Esophagus mucosa (tissue), 1 donor: ENCODE results near the gene ABCB11. TPM values are rescaled to one million over a fixed set of nuclear protein-coding genes. Genes with fewer than 3 reads are reported as not detected.

ENCODE experiments used
- ATAC-seq: fragments of 200-7000 bp; cut with Tn5 transposase; one replicate; pipeline ENCODE4 v1.9.1; 2020
- total RNA-seq: library from RNA; stranded (reverse); gene quantifications from one replicate; pipeline ENCODE4 v1.2.4, GENCODE V29; 2023
- donor health status: DM: yes; HTN: yes; CAD: no.

ABCB11 gene
- total RNA-seq, 1 donor from 2014 or later, result not detected

DNA sequence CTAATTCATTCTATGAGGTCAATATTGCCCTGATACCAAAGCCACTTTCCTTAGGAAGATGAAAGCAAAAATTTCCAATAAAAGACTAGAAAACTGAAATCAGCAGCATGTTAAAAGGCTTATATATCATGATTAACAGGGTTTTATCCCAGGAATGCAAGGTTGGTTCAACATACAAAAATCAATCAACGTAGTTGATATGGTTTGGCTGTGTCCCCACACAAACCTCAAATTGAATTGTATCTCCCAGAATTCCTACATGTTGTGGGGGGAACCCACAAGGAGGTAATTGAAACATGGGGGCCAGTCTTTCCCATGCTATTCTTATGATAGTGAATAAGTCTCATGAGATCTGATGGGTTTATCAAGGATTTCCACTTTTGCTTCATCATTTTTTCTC is 11.7 kb upstream of the ABCB11 start:
- ATAC-seq, result no peak

DNA sequence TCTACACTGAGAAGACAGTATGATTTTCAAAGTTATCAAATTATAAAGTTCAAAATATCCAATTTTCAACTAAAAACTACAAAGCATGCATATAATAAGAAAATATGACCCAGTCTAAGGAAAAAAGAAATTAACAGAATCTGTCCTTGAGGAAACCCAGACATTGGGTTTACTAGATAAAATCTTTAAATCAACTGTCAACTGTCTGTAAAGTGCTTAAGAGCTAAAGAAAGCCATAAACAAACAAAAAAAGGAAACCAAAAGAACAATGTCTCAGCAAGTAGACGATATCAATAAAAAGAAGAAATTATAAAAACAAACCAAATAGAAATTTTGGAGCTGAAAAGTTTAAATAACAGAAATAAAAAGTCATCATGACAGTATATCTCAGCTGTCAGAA is 10.5 kb upstream of the ABCB11 start:
- no peak for ATAC-seq

DNA sequence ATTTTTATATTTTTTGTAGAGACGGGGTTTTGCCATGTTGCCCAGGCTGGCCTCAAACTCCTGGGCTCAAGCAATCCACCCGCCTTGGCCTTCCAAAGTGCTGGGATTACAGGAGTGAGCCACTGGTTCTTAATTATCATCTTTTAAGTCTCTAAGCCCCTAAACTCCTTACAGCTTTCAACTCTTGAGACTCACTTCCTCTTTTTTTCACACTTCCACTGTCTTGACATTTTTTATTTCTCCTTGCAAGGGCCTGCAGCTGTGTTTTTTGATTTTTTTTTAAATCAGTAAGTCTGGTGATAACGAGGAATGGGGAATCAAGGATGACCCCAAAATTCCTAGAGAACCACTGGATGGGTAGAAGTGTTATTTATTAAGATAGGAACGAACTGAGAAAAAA is 8.6 kb upstream of the ABCB11 start:
- ATAC-seq, result no peak

DNA sequence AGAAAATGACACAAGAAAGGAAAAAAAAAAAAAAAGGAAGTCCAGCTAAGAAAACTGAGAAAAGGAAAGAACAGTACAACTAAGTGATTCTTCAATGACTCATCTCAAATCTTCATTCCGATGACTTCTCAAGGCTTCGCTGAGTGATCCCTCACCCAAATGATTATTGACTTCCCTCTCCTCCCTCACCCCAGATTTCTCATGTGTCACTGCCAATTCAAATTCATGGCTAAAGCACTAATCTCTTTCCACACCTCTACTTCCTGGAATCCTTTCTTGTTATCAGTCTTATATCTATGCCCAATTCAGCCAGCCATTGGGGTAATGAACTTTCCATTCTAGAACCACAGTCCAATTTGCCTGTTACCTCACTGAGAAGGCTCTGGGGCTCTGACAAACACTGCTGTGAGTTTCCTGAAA is 7.2 kb upstream of the ABCB11 start:
- ATAC-seq, result peak; percentile 79

DNA sequence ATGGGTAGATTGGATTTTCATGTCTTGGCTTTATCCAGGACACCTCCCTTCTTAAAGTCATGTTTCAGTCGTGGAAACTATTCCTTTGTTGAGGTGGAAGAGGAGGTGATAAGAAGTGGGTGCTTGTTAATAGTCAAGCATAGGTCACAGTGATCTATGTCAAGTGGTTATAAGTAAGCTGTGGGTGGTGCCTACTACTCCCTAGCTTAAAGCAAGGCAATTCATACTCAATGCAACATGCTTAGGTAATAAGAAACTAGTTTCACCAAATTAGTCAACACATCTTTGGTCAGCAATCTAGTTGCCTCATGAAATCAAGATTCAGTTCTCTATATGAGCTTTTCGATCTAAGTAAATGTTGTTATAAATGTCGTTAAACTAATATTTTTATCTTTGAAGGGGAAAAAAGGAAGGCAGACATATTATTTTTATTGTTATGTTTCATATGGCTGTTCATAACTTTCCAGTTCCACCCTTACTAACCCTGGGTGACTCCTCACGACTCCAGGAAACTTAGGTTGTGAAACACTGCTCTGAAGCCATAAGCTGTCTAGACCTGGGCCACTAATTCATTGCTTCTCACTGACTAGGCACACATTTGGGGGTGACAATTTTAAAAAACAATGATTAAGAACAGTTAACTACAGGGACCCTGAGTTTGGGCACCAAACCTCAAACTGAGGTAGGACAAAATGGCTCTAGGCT is 5.8 kb upstream of the ABCB11 start:
- peak; percentile 91 for ATAC-seq

DNA sequence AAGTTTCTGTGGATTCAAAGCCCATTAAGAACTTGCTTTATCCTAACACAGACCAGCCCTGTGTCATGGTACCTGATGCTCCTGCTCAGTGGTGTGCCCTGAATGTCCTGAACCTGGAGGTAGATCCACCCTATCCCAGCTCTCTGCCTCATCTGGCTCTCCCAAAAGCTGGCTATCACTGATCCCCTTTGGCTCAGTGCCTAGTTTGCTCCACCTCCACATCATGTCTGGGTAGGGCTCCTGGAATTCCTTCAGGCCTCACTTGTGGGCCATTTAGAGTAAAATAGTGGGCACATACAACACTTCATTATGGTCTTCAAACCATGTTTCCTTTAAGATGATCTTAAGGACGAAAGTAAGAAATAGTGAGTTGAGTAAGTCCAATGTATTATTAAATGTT is 4.8 kb upstream of the ABCB11 start:
- ATAC-seq, result no peak

DNA sequence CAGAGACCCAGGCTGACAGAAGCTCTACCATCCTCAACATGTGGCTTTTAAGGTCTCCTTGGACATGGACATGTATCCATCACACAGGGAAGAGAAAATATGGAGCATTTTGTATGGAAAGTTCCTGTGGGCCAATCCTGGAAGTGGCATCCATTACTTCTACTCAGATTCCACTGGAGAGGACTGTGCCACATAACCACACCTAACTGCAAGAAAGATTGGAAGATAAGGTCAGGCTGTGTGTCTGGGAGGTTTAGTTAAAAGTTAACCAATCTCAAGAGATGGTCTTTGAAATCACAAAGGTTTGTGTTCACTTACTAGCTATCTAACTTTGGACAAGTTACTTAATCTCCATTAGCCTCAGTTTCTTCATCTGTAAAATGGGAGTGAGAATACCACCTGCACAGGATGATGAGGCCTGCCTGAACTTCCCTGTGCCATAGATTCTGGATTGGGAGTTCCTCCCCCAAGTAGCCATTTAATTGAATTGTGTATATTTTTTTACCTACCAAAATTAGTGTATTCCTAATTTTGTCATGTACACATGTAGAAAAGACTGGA is 3.9 kb upstream of the ABCB11 start:
- ATAC-seq, result no peak

DNA sequence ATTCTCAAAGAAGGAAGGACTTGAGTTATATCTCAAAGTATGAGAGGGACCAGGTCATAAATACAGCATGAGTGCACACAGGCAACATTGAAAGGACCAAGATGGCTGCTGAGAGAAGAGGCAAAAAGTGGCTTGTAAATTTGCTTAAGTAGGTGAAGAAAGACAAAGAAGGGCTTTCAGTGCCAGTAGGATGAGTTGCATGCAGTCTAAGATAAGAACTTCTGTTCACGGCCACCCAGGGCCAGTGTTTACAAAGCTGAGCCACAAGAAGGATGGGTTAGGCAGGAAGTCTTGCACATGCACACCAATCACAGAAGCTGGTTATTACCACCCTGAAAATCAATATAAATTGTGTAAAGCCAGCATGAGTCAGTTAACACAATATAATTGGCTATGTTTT is 3.1 kb upstream of the ABCB11 start:
- ATAC-seq, result no peak

DNA sequence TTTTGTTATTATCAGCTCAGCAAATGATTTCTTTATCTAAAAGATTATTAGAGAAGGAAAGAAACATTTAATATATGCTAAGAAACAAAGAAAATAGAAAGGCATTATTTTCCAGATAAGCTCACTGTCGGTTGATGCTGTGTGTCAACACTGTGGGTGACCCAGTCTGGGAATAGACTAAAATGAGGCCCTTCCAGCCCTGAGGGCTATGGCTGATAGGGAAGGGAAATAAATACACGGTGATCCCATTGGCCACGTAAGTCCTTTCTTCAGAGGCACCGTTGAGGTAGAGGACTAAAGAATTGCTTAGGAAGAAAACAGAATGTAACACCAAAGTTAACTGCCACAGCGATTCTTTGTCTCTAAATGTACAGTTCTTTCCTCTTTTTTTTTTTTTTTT is 1.8 kb downstream of the ABCB11 start:
- no peak for ATAC-seq

DNA sequence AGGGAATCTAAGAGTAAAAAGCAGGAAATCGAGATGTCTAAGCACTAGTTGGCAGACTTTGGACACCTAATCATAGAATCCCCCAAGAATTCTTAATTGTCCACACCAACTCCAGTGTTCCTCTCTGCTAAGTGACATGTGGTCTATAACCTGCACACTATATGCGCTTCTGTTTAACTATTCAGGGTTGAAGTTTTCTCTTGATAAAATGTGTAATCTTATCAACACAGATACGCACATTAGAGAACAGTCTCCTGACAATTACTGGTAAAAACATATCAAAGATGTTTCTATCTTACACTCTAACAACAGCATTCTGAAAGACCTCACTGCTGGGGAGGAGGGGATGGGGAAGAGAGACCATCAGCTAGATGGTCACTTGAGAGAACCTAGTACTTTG is 3.9 kb downstream of the ABCB11 start:
- ATAC-seq, result no peak

DNA sequence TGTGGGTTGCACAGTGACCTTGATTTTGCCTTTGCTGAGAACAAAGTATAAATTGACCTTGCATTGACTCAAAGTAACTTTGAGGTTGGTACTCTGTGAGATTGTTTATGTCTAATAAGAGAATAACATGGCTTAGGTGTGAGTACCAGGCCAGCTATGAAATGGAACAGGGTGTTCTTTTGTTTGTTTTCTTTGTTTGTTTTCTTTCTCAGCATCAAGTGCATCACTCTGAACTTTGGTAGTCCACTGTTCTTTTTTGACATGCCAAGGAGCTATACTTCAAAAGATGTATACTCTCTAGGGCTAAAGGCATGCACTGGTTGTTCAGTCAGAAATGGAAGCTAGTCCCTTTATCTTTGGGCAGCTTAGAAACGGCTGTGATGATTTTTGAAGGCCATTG is 5.1 kb downstream of the ABCB11 start:
- no peak for ATAC-seq

DNA sequence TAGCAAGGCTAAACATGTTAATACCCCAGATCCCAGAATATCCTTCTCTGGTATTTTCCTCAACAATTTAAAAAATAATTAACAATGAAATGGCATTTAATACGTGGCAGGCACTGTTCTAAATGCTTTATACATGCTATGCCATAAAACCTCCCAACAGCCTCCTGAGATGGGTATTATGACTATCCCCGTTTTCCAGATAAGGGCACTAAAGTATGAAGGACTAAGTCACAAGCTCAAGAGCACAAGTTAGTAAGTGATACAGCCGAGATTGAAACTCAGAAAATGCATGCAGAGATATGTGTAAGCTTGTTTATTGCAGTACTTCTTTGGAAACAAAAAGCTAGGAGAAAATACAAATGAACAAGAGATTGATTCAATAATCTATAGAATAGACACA is 8.0 kb downstream of the ABCB11 start:
- ATAC-seq, result no peak

DNA sequence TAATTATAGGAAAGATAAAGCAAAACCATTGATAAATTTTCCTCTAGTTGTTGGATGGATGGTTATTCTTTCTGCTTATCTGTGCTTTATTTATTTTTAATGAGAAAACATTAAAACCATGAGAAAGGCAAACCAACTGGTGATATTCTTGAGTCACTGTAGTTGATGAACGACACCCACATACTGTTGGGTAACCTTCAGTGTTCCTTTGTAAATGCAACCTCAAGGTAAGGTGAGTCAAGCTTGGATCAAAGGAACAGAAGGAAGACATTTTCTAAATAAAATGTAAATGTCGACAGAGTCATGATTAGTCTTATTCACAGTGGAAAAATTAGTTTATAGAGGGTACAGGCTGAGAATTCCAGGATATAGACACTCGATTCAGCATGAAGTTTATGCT is 12.7 kb downstream of the ABCB11 start:
- peak; percentile 55 for ATAC-seq

DNA sequence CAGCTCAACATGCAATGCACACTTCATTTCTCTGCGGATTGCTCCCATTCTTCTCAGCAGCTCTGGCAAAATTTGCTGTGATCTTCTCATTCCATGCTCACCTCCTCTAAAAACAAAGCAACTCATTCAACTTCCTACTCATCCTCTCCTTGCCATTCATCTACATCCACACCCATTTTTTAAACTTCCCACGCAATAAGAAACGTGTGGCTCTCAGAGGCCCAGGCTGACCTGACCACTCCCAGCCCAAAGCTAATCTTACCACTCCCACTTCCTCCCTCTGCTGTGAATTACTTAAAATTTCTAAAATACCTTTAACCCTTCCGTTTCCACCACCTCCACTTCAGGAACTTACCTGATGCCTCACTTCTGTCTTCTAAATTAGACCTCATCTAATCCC is 15.2 kb downstream of the ABCB11 start:
- peak; percentile 62 for ATAC-seq

DNA sequence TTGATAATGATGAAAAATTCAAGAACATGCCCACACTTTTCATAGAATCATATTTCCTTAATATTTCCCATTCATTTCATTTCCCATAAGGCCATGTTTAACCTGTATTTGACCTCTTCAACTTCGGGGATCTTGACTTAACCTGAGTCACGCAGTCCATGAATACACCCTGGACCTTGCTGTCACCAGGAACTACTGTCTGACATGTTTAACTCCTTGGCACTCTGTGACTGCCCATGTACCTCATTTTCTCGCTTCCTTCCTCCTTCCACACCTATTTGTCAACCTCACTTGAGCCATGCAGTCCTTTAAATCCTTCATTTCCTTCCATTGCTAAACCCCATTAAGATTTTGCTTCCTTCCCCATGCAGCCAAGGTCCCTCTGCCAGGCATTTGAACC is 16.3 kb downstream of the ABCB11 start:
- peak; percentile 89 for ATAC-seq

DNA sequence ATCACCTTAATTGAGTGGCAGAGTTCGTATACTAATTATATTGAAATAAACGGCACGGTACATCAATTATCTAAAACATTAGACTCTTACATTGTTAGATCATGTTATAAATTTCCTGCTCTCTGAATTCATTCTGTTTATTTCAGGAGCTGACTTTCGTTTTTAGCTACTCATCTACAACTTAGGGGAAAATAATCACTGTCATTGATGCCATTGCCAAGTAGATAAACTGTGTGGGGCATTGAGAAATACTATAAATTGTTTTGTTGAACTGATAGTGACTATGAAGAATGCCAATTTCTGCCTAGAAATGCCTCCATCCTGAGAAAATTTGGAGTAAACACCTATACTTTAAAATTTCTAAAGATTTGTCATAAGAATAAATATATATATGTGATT is 17.5 kb downstream of the ABCB11 start:
- ATAC-seq, result no peak

DNA sequence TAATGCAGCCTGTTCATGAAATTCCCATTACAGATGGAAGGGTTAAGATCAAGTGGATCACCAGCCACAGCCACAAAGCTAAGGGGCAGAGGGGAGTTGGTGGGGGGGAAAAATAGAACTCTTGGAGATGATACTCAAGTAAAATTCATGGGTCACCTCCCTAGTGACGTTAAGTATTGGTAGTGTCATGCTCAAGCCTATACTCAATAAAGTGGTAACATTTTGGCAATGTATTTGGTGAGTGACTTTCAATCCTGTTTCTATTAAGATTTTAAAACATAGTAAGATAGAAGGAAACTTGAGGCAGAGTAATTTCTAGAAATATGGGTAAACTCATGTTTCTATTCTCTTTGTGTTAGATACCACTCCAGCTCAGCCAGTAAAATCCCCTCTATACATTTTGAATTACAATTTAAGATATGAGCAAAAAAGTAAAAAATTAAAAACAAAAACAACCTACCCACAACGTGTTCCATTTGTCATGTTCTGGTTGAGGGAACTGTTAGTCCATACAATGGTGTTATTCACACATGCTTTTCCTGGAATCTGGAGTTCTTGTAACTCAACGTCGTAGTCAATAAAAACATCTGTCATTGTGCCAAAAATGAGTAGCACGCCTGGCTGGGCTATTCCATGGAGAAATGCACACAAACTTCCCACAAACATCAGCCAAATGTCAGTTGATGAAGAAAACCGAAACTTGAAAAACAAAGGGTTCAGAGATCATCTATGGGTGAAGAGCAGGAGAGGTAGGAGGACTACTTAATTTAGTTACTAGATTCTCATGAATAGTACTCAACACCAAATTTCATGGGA is 18.1 kb downstream of the ABCB11 start:
- ATAC-seq, result no peak

DNA sequence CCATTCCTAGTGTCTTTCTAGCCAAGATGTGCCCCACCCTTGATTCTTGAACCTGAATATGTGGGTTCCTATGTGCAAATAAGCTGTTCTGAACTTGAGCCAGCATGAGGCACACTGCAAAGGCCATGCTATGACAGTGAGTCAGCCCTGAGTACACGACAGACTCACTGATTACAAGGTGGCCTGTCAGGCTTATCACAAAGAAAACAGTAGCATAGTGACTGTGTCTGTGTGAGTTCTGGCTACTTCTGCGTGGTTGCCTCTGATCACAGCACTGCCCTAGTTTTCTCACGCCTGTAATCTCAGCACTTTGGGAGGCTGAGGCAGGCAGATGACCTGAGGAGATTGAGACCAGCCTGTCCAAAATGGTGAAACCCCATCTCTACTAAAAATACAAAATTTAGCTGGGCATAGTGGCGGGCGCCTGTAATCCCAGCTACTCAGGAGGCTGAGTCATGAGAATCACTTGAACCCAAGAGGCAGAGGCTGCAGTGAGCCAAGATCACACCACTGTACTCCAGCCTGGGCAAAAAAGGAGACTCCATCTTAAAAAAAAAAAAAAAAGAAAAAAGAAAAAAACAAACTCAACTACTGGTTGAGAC is 18.8 kb downstream of the ABCB11 start:
- peak; percentile 95 for ATAC-seq

DNA sequence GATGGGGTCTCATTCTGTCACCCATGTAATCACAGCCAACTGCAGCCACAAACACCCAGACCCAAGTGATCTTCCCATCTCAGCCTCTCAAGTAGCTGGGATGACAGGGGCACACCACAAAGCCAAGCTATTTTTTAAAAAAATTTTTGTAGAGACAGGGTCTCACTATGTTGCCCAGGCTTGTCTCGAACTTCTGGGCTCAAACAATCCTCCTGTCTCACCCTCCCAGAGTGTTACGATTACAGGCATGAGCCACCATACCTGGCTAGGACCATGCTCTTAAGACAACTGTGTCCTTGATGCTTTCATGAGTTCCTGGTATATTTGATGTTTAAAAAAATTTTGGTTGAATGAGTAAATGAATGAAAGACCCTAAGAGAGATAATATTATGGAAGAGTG is 19.4 kb downstream of the ABCB11 start:
- no peak for ATAC-seq

DNA sequence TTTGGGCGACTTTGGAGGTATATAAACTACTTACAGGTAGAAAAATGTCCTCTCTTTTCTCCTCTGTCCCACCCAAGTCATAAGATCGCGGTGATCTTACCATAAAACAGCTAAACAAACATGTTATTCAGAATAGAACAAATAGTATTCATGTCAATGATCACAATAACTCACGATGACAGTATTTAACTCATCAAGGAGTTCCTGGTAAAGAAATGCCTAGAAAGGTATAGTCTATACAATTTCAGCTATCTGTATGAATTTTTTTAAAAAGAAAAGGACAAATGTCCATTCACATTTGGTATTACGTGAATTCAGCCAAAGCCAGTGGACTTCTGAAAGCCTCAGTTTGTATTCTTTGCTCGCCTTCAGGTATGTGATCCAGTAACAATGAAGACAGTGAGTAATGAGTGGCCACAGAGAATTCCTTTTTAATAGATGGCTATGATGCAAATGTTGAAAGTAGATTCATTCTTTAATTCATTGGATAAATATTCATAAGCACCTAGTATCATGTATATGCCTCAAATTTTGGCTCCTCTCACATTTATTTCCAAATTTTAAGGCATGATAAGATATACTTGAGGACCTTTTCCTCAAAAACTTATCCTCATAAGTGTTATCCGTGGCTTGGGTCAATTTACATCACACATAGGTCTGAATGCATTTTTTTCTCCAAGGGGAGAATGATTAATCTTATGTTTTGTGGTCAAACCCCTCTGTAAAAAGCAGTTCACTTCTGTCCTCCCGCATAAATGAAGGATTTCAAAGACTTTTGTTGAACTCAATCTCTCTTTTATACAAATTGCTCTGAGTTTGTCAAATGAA is 20.3 kb downstream of the ABCB11 start:
- no peak for ATAC-seq

DNA sequence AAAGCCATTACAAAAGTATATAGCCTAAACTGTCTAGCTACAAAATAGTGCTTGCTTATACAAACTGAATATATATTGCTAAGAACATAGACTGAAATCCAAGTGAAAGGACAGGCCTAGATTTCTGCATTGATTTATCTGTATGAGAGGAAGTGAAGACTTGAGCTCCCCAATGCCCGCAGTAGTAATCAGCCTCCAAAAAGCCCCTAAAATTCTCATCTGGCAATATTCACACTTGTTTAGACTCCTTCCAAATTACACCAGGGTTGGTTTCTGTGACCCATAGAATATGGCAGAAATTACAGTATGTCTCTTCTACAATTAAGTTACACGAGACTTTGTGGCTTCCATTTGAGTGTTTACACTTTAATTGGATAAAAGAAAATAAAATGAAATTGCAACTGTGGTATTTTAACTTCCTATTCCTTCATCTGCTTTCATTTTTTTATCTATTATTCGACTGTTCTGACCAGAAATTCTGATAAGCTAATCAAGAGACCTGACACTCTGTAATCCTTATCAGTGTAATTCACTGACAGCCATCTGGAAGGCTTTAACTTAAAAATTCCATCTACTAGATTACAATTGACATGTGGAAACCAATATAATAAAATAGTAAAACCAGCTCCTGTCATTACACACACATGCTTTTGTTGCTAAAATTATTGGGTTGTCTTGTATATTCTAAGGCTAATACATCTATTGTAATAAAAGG is 21.1 kb downstream of the ABCB11 start:
- no peak for ATAC-seq

DNA sequence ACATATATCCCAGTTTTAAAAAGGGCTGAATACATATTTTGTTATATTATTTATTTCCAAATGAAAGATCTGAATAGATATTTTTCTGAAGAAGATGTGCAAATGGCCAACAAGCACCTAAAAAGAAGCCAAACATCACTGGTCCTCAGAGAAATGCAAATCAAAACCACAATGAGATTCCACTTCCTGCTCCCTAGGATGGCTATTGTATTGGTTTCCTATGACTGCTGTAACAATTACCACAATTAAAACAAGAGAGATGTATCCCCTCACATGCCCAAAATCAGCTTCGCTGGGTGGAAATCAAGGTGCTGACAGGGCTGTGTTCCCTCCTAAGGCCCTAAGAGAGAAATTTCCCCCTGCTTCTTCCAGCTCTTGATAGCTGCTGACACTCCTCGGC is 23.2 kb downstream of the ABCB11 start:
- no peak for ATAC-seq
